ENCODE measurements around the gene DIAPH2.

- TF ChIP-seq CTCF (IDR thresholded peaks at IDR 0.05) = no peak
- no peak for TF ChIP-seq POLR2A (IDR thresholded peaks at IDR 0.05)
- no peak for TF ChIP-seq EP300 (IDR thresholded peaks at IDR 0.05)
Observed at GRCh38 chrX:97322401-97322800, 637.8 kb downstream of the DIAPH2 start.

Measured in tibial nerve (tissue), 4 donors.